Heart right ventricle (tissue), 16 donors: ENCODE results near the gene ITGA7. TPM values are rescaled to one million over a fixed set of nuclear protein-coding genes. Genes with fewer than 3 reads are reported as not detected.
A peak's percentile ranks its signal among the peaks of the same experiment; 100 is the strongest.

Experiments used
- ATAC-seq, 8 donors: fragments of 200-7000 bp; cut with Tn5 transposase; one replicate each; pipeline ENCODE4 v1.9.1; 2020; ENCODE audit warnings: mild to moderate bottlenecking in 8 of 8, moderate library complexity in 8 of 8, moderate number of reproducible peaks in 1 of 8
- DNase-seq, 2 donors: peaks; one replicate each; pipeline ENCODE4 v3.0.0-alpha.2; 2020
- H3K27ac ChIP-seq, 10 donors: fragments of 200-600 bp; sonication (generic) in 2 of 10; one replicate each; pipeline versions ENCODE4 v1.5.0 to v1.8.0; 2020 to 2022; ENCODE audit warnings: mild to moderate bottlenecking in 3 of 10
- H3K27me3 ChIP-seq, 7 donors: fragments of 200-600 bp; one replicate each; pipeline ENCODE4 v1.8.0; 2021 to 2022; ENCODE audit warnings: mild to moderate bottlenecking in 2 of 7
- H3K36me3 ChIP-seq, 9 donors: fragments of 200-600 bp; sonication (generic) in 1 of 9; one replicate each; pipeline versions ENCODE4 v1.5.0 to v1.8.0; 2020 to 2022; ENCODE audit warnings: mild to moderate bottlenecking in 2 of 9
- H3K4me1 ChIP-seq, 9 donors: fragments of 200-600 bp; sonication (generic) in 1 of 9; one replicate each; pipeline versions ENCODE4 v1.5.0 to v1.8.0; 2020 to 2022; ENCODE audit warnings: mild to moderate bottlenecking in 4 of 9
- H3K4me3 ChIP-seq, 10 donors: fragments of 200-600 bp; sonication (generic) in 2 of 10; one replicate each; pipeline versions ENCODE4 v1.5.0 to v1.8.0; 2020 to 2022; ENCODE audit warnings: mild to moderate bottlenecking in 7 of 10, moderate library complexity in 2 of 10
- H3K9me3 ChIP-seq, 11 donors: fragments of 200-600 bp in 10 of 11; sonication (generic) in 2 of 11; one replicate each; pipeline versions ENCODE4 v1.5.0 to v1.8.0; 2013 to 2022; ENCODE audit warnings: mild to moderate bottlenecking in 2 of 11, control low read depth in 1 of 11, moderate library complexity in 1 of 11
- CTCF ChIP-seq, 9 donors: fragments of 200-600 bp; sonication (generic) in 2 of 9; IDR thresholded peaks; one replicate each; pipeline versions ENCODE4 v1.5.0 to v1.8.0; 2021 to 2022; ENCODE audit warnings: antibody characterized with exemption in 9 of 9, mild to moderate bottlenecking in 5 of 9, moderate library complexity in 1 of 9
- WGBS, 2 donors: extraction: QIAGEN DNeasy Blood & Tissue Kit; methylation state at CpG; one replicate each; pipeline ENCODE4 v1.1.7; 2013; ENCODE audit warnings: inconsistent platforms in 1 of 2; 5-methylcytosine and 5-hydroxymethylcytosine counted together
- intact Hi-C, 10 donors: fragments of 100-400 bp; cut with DNase I; formaldehyde crosslinking; loops; one replicate each; pipeline versions ENCODE4 v1.11.1 to v1.14.2; 2022
- polyA plus RNA-seq, 2 donors: library from polyadenylated mRNA; stranded (reverse); fragments of 200-250 nt; gene quantifications; one replicate each; pipeline ENCODE4 v1.2.3, GENCODE V29; 2013
- total RNA-seq, 10 donors: library from RNA; stranded (reverse); fragmentation: NEBNext Ultra II Directional in 3 of 10; extraction: Animal tissue kit (Norgen Biotek cat#: 25700) in 3 of 10; gene quantifications; one replicate each; pipeline versions ENCODE4 v1.2.1 to v1.2.4, GENCODE V29; 2021 to 2023
- donor health status: Arrhythmogenic right ventricular cardiomyopathy.
- donor health status: ischemic (EF 13 %, LVEDD 7.1; RV severe dilation, severe dysfunction).
- donor health status: healthy with polysubstance abuse.
- donor health status: DM: no; HTN: yes; CAD: no.
- donor health status: DM: no; HTN: no; CAD: no.
- donor health status: ischemic (EF 25% LVEDD 6.9; RV normal size, moderate dysfunction).
- donor health status: ischemic (EF 25% LVEDD 5.7; RV mildly dilated, moderate dysfunction).
- donor health status: healthy.
- donor health status: DM: yes; HTN: yes; CAD: no.
- donor health status: Ischemic cardiomyopathy.
- donor health status: ischemic (EF 35%, LVEDD 5.7; RV mildly dilated, moderate dysfunction).
- donor health status: nonischemic (EF 11% LVEDD 7.7; RV severe dilation, severe dysfunction).
- donor health status: DM: yes; HTN: yes; CAD: no.
- donor health status: PGD.
- donor health status: ischemic (EF 29% LVEDD 5.4; RV normal size, mild dysfunction).
- donor health status: nonischemic (EF 23%, LVEDD 6.1; RV moderate dilation, normal function).

Gene ITGA7
- total and polyA plus RNA-seq, 12 donors = 247 to 750 (median 502) TPM

- Histone ChIP-seq H3K27me3 (no peaks in the 10 kb centered on the region), H3K27ac (peak overlapping the region; percentile 68 to 96 (median 87)), H3K4me1 (peaks cover 0 to 30% (median 18%) of the 10 kb centered on the region in 9 donors), H3K4me3 (peak overlapping the region in 1 of 10 donors; percentile 4), H3K9me3 (no peaks in the 10 kb centered on the region), H3K36me3 (no peaks in the 10 kb centered on the region)
- TF ChIP-seq CTCF (IDR thresholded peaks at IDR 0.05) = no peak
- intact Hi-C loops = loop anchor here in 3 of 10 donors (5.0 to 10.0 kb wide), 4 partner anchors 63 to 467 kb away; partner anchors contain the start of genes CD63 (in 1 of the 3), ORMDL2 (in 1 of the 3), RDH5 (in 1 of the 3) and SARNP (in 1 of the 3)
- DNase-seq (no peak), ATAC-seq (peak; percentile 15 to 43 (median 28))
- WGBS, 2 donors = 54 to 64% methylated on average over 3 of the region's 3 CpGs
Measured at GRCh38 chr12:55658635-55659391, 48.9 kb downstream of the ITGA7 start.

- 92 to 93% methylated on average over 6 of the region's 6 CpGs for WGBS, 2 donors
- TF ChIP-seq CTCF (IDR thresholded peaks at IDR 0.05) = no peak
- Histone ChIP-seq H3K36me3 (no peaks in the 10 kb centered on the region), H3K4me3 (no peak overlapping the region), H3K4me1 (peaks cover 0 to 30% (median 18%) of the 10 kb centered on the region in 9 donors), H3K27me3 (no peaks in the 10 kb centered on the region), H3K9me3 (no peaks in the 10 kb centered on the region), H3K27ac (peak overlapping the region; percentile 68 to 96 (median 87))
- intact Hi-C loops = loop anchor here in 3 of 10 donors (5.0 to 10.0 kb wide), 4 partner anchors 64 to 466 kb away; partner anchors contain the start of genes CD63 (in 1 of the 3), ORMDL2 (in 1 of the 3), RDH5 (in 1 of the 3) and SARNP (in 1 of the 3)
- no peak for DNase-seq
- no peak for ATAC-seq
Measured at GRCh38 chr12:55658212-55658611, 49.5 kb downstream of the ITGA7 start.

- TF ChIP-seq CTCF (IDR thresholded peaks at IDR 0.05) = no peak
- 59 to 68% methylated on average over 4 of the region's 4 CpGs for WGBS, 2 donors
Measured at GRCh38 chr12:55657212-55657611, 50.5 kb downstream of the ITGA7 start.

GRCh38 chr12:55654511-55655214 is 53.0 kb downstream of the ITGA7 start:
- H3K4me1 ChIP-seq = peaks cover 0 to 21% (median 15%) of the 10 kb centered on the region in 9 donors
- TF ChIP-seq CTCF (IDR thresholded peaks at IDR 0.05) = no peak
- H3K36me3 ChIP-seq = no peaks in the 10 kb centered on the region
- intact Hi-C loops = loop anchor here in 3 of 10 donors (5.0 to 10.0 kb wide), 4 partner anchors 68 to 462 kb away; partner anchors contain the start of genes CD63 (in 1 of the 3), ORMDL2 (in 1 of the 3), RDH5 (in 1 of the 3) and SARNP (in 1 of the 3)
- H3K27me3 ChIP-seq = no peaks in the 10 kb centered on the region
- peaks cover 0 to 4% (median 0%) of the 10 kb centered on the region in 11 donors for H3K9me3 ChIP-seq
- H3K27ac ChIP-seq = no peak overlapping the region
- no peak overlapping the region for H3K4me3 ChIP-seq
- 84 to 93% methylated on average over 17 of the region's 17 CpGs for WGBS, 2 donors
- no peak for ATAC-seq
- DNase-seq = no peak

More at GRCh38 chr12:55657212-55657611, 50.5 kb downstream of the ITGA7 start:
- H3K36me3 ChIP-seq = no peaks in the 10 kb centered on the region
- peak overlapping the region in 4 of 10 donors; percentile 89 to 96 (median 92) for H3K27ac ChIP-seq
- intact Hi-C loops = loop anchor here in 3 of 10 donors (5.0 to 10.0 kb wide), 4 partner anchors 65 to 465 kb away; partner anchors contain the start of genes CD63 (in 1 of the 3), ORMDL2 (in 1 of the 3), RDH5 (in 1 of the 3) and SARNP (in 1 of the 3)
- no peak overlapping the region for H3K4me3 ChIP-seq
- no peak for DNase-seq
- peaks cover 0 to 30% (median 18%) of the 10 kb centered on the region in 9 donors for H3K4me1 ChIP-seq
- ATAC-seq = no peak
- no peaks in the 10 kb centered on the region for H3K27me3 ChIP-seq
- H3K9me3 ChIP-seq = no peaks in the 10 kb centered on the region
